Endothelial cell of umbilical vein (primary cell): ENCODE results near the gene SP100. TPM values are rescaled to one million over a fixed set of nuclear protein-coding genes. Genes with fewer than 3 reads are reported as not detected.

Experiments used
- BruUV-seq: library from RNA; stranded (reverse); fragments of 400-500 nt; replicated peaks from 2 replicates; lab custom pipeline; 2021; lab: Mats Ljungman, UMichigan
- CTCF ChIA-PET: fragments of 300-600, 350-600 bp; sonication (Branson Sonifier 250); formaldehyde crosslinking; loops from one replicate; lab custom pipeline; 2021; ENCODE audit warnings: antibody characterized with exemption, inconsistent platforms; lab: Charles Lee
- POLR2A ChIA-PET: fragments of 300-600, 350-600 bp; sonication (Branson Sonifier 250); formaldehyde crosslinking; loops from one replicate; lab custom pipeline; 2021; ENCODE audit warnings: antibody characterized with exemption, inconsistent platforms; lab: Charles Lee
- DNase-seq: peaks from one replicate; pipeline ENCODE4 v3.0.0-alpha.2; 2011; ENCODE audit warnings: low read depth, low spot score
- FAIRE-seq: peaks from 2 replicates; lab custom pipeline; 2011; peaks lifted over from hg19 to GRCh38; lab: Jason Lieb, UNC
- H2AFZ ChIP-seq: 2 replicates; pipeline ENCODE4 v1.6.0; 2012; ENCODE audit warnings: low read depth, low read length, control low read depth, inconsistent platforms
- H3K27ac ChIP-seq: 2 replicates; pipeline ENCODE4 v1.5.1; 2011; ENCODE audit warnings: low read depth, mild to moderate bottlenecking, control low read depth, low read length, moderate library complexity; ENCODE audit not compliant: insufficient read depth
- H3K27me3 ChIP-seq, 2 experiments: 2 replicates each; pipeline versions ENCODE4 v1.6.0 to v1.6.1; 2011; ENCODE audit warnings: low read length in 2 of 2, mixed read lengths in 1 of 2; ENCODE audit not compliant: control insufficient read depth in 2 of 2, insufficient read depth in 2 of 2
- H3K36me3 ChIP-seq, 2 experiments: 2 replicates in 1 of 2; 3 replicates in 1 of 2; pipeline ENCODE4 v1.5.1; 2011; ENCODE audit warnings: low read length in 2 of 2, mild to moderate bottlenecking in 1 of 2, moderate library complexity in 1 of 2; ENCODE audit not compliant: control insufficient read depth in 2 of 2, insufficient read depth in 2 of 2; ENCODE audit errors: extremely low read depth in 1 of 2
- H3K4me1 ChIP-seq: 3 replicates; pipeline ENCODE4 v1.5.1; 2011; ENCODE audit warnings: mild to moderate bottlenecking, low read length; ENCODE audit not compliant: control insufficient read depth, insufficient read depth; ENCODE audit errors: extremely low read depth
- H3K4me2 ChIP-seq: 2 replicates; pipeline ENCODE4 v1.6.1; 2011; ENCODE audit warnings: low read length, control low read depth, mixed read lengths; ENCODE audit not compliant: insufficient read depth
- H3K4me3 ChIP-seq, 3 experiments: fragments of 200-600 bp in 1 of 3; sonication (generic), shearing (Covaris generic) in 1 of 3; replicated peaks in 1 of 3; 2 replicates each; pipeline ENCODE4 v1.5.1; 2011 to 2016; ENCODE audit warnings: control low read depth in 3 of 3, low read length in 3 of 3, mild to moderate bottlenecking in 2 of 3, inconsistent platforms in 1 of 3, low read depth in 1 of 3, moderate library complexity in 1 of 3; ENCODE audit not compliant: insufficient read depth in 1 of 3
- H3K79me2 ChIP-seq: 2 replicates; pipeline ENCODE4 v1.6.0; 2012; ENCODE audit warnings: low read length, inconsistent platforms; ENCODE audit not compliant: control insufficient read depth, insufficient read depth
- H3K9ac ChIP-seq: replicated peaks from 2 replicates; pipeline ENCODE3; 2011; ENCODE audit warnings: low read length, control low read depth; ENCODE audit not compliant: insufficient read depth; ENCODE audit errors: extremely low read depth
- H3K9me1 ChIP-seq: replicated peaks from 3 replicates; pipeline ENCODE4 v1.6.0; 2011; ENCODE audit warnings: mild to moderate bottlenecking, low read length; ENCODE audit not compliant: control insufficient read depth, insufficient read depth; ENCODE audit errors: extremely low read depth
- H3K9me3 ChIP-seq: replicated peaks from 2 replicates; pipeline ENCODE4 v1.5.1; 2012; ENCODE audit warnings: low read length, inconsistent platforms; ENCODE audit not compliant: control insufficient read depth, insufficient read depth
- H4K20me1 ChIP-seq: replicated peaks from 2 replicates; pipeline ENCODE3; 2011; ENCODE audit warnings: mild to moderate bottlenecking, low read length; ENCODE audit not compliant: control insufficient read depth, insufficient read depth; ENCODE audit errors: extremely low read depth
- CTCF ChIP-seq, 2 donors: IDR thresholded peaks; 1 replicate in 1 of 2; 2 replicates in 1 of 2; pipeline ENCODE4 v1.5.1; 2011; ENCODE audit warnings: low read length in 2 of 2, mild to moderate bottlenecking in 2 of 2, moderate library complexity in 2 of 2, control low read depth in 1 of 2, inconsistent platforms in 1 of 2, low read depth in 1 of 2; ENCODE audit not compliant: insufficient read depth in 1 of 2; ENCODE audit errors: extremely low read depth in 1 of 2
- EZH2 ChIP-seq: IDR thresholded peaks from 2 replicates; pipeline ENCODE4 v1.6.1; 2012; ENCODE audit warnings: borderline replicate concordance, low read depth, mild to moderate bottlenecking, moderate library complexity, low read length, inconsistent platforms; ENCODE audit not compliant: severe bottlenecking
- FOS ChIP-seq: IDR thresholded peaks from 2 replicates; pipeline ENCODE4 v1.6.1; 2011; ENCODE audit warnings: mild to moderate bottlenecking, low read length, moderate library complexity, borderline replicate concordance; ENCODE audit not compliant: insufficient read depth
- GATA2 ChIP-seq: IDR thresholded peaks from 2 replicates; pipeline ENCODE4 v1.7.0; 2011; ENCODE audit warnings: low read depth, mild to moderate bottlenecking, moderate library complexity, mixed read lengths, low read length; ENCODE audit not compliant: insufficient read length, insufficient read depth
- JUN ChIP-seq: IDR thresholded peaks from 2 replicates; pipeline ENCODE4 v1.6.1; 2011; ENCODE audit warnings: borderline replicate concordance, low read depth; ENCODE audit not compliant: insufficient read length, insufficient read depth
- MAX ChIP-seq: IDR thresholded peaks from 2 replicates; pipeline ENCODE4 v1.6.1; 2011; ENCODE audit not compliant: insufficient read depth, insufficient read length
- MYC ChIP-seq: IDR thresholded peaks from one replicate; pipeline ENCODE4 v1.6.1; 2011; ENCODE audit warnings: mild to moderate bottlenecking, low read depth, low read length
- POLR2A ChIP-seq: IDR thresholded peaks from 2 replicates; pipeline ENCODE4 v1.6.1; 2012; ENCODE audit warnings: low read depth, mild to moderate bottlenecking, control low read depth, low read length
- POLR2AphosphoS5 ChIP-seq: IDR thresholded peaks from 2 replicates; pipeline ENCODE4 v1.6.1; 2012; ENCODE audit warnings: low read depth, mild to moderate bottlenecking, control low read depth, low read length, moderate library complexity; ENCODE audit not compliant: insufficient read depth
- dilution Hi-C: fragments of 300-500 bp; cut with MboI; formaldehyde crosslinking; loops from one replicate; pipeline ENCODE4 v1.15.0; 2019; ENCODE audit warnings: low sequenced_read_pairs; ENCODE audit not compliant: extremely low pct_ligation_motif_present
- intact Hi-C: fragments of 100-400 bp; cut with micrococcal nuclease; formaldehyde crosslinking; loops from one replicate; pipeline ENCODE4 v1.10.0; 2022
- polyA plus RNA-seq, 4 experiments: library from polyadenylated mRNA; depleted of rRNA in 3 of 4; stranded (reverse) in 3 of 4; unstranded in 1 of 4; fragments of >200 nt; gene quantifications; 2 replicates each; pipeline versions ENCODE4 v1.2.1 to v1.2.3, GENCODE V29; 2011 to 2012; ENCODE audit warnings: missing spikeins in 1 of 4
- total RNA-seq: library from RNA; stranded (reverse); gene quantifications from 2 replicates; pipeline ENCODE4 v1.2.3, GENCODE V29; 2021

The SP100 gene
- total and polyA plus RNA-seq, 2 donors (not counting 3 experiments of a cell fraction or from before 2014, with no cell fraction given): 33.7 to 108 TPM

- Histone ChIP-seq H3K36me3 (peaks cover 0 to 4% of the 10 kb centered on the region in 2 experiments), H3K9me3 (no peaks in the 10 kb centered on the region), H3K27ac (no peak overlapping the region), H3K9ac (no peak overlapping the region), H3K27me3 (no peaks in the 10 kb centered on the region), H3K9me1 (no peaks in the 10 kb centered on the region), H2AFZ (no peak overlapping the region), H3K4me3 (no peak overlapping the region), H3K4me2 (no peak overlapping the region), H4K20me1 (peaks cover 11% of the 10 kb centered on the region), H3K4me1 (peaks cover 7% of the 10 kb centered on the region), H3K79me2 (peaks cover 95% of the 10 kb centered on the region)
- ChIA-PET POLR2A (no interaction called here), CTCF (no interaction called here)
- dilution Hi-C loops: no loop called here
- FAIRE-seq (no peak), DNase-seq (no peak)
- intact Hi-C loops: no loop called here
- TF ChIP-seq CTCF (IDR thresholded peaks at IDR 0.05; ENCODE audit: extremely low read depth in 1 of 2, insufficient read depth in 1 of 2, low read depth in 1 of 2, low read length in 2 of 2): no peak
- no peak for TF ChIP-seq FOS
- no peak for TF ChIP-seq MAX
- TF ChIP-seq POLR2A: no peak
- no peak for TF ChIP-seq POLR2AphosphoS5
- TF ChIP-seq EZH2: no peak
- no peak for TF ChIP-seq MYC
- no peak for TF ChIP-seq JUN
- TF ChIP-seq GATA2: no peak
- BruUV-seq: no TSS peak
These were observed 9.4 kb downstream of the SP100 start for GRCh38 chr2:230425377-230425776.
